ENCODE data around the gene OR11A1.

GRCh38 chr6:29461021-29461814 is 4.3 kb upstream of the OR11A1 start:
- TF ChIP-seq POLR2A (IDR thresholded peaks at IDR 0.05) (no peak), CTCF (IDR thresholded peaks at IDR 0.05) (no peak)
